HEK293 (cell line): ENCODE measurements around the gene MMP12.

Experiments
- CTCF ChIA-PET: fragments of 350-600 bp; formaldehyde crosslinking; extraction: SDS; loops from one replicate; lab custom pipeline; 2021; ENCODE audit warnings: antibody characterized with exemption; lab: Yijun Ruan, JAX
- POLR2A ChIA-PET: fragments of 300-600 bp; formaldehyde crosslinking; extraction: SDS; loops from one replicate; lab custom pipeline; 2020; ENCODE audit warnings: antibody characterized with exemption, inconsistent platforms; lab: Yijun Ruan, JAX
- H3K27ac ChIP-seq: fragments of 200-500 bp; sonication (Bioruptor generic); 2 replicates; pipeline ENCODE4 v1.5.1; 2014; ENCODE audit warnings: low read depth, low read length, control low read depth, inconsistent platforms; ENCODE audit errors: extremely low read depth
- H3K36me3 ChIP-seq, 2 experiments: fragments of 200-500 bp in 1 of 2; sonication (Bioruptor generic) in 1 of 2; 1 replicate in 1 of 2; 2 replicates in 1 of 2; pipeline ENCODE4 v1.5.1; 2014 to 2017; ENCODE audit warnings: inconsistent platforms in 2 of 2, low read length in 2 of 2; ENCODE audit not compliant: control insufficient read depth in 2 of 2, insufficient read depth in 1 of 2
- H3K4me1 ChIP-seq: fragments of 200-500 bp; sonication (Bioruptor generic); 2 replicates; pipeline ENCODE4 v1.5.1; 2014; ENCODE audit warnings: mild to moderate bottlenecking, low read length, inconsistent platforms; ENCODE audit not compliant: control insufficient read depth, insufficient read depth
- H3K4me3 ChIP-seq: 2 replicates; pipeline ENCODE4 v1.5.1; 2011; ENCODE audit warnings: low read depth, mild to moderate bottlenecking, control low read depth, low read length, moderate library complexity
- H3K9me3 ChIP-seq: fragments of 200-500 bp; sonication (Bioruptor generic); 2 replicates; pipeline ENCODE4 v1.5.1; 2014; ENCODE audit warnings: low read depth, low read length, inconsistent platforms; ENCODE audit not compliant: control insufficient read depth, insufficient read depth
- ATF2 ChIP-seq: fragments of 450-650 bp; formaldehyde crosslinking; IDR thresholded peaks from 2 replicates; pipeline ENCODE4 v1.5.1; 2016; ENCODE audit warnings: missing biosample characterization, missing genetic modification characterization, low read depth
- BCL11A ChIP-seq: fragments of 450-650 bp; formaldehyde crosslinking; IDR thresholded peaks from 2 replicates; pipeline ENCODE4 v1.5.1; 2016; ENCODE audit warnings: low read depth, missing biosample characterization, missing genetic modification characterization
- EGR2 ChIP-seq: fragments of 450-650 bp; formaldehyde crosslinking; IDR thresholded peaks from 2 replicates; pipeline ENCODE4 v1.5.1; 2016; ENCODE audit warnings: low read depth, missing biosample characterization, missing genetic modification characterization
- ELK4 ChIP-seq: IDR thresholded peaks from 2 replicates; pipeline ENCODE4 v1.6.1; 2011; ENCODE audit warnings: mild to moderate bottlenecking, low read depth, low read length, borderline replicate concordance
- GLI4 ChIP-seq: fragments of 450-650 bp; formaldehyde crosslinking; IDR thresholded peaks from 2 replicates; pipeline ENCODE4 v1.5.1; 2016; ENCODE audit warnings: missing biosample characterization, missing genetic modification characterization
- KLF7 ChIP-seq: fragments of 450-650 bp; formaldehyde crosslinking; IDR thresholded peaks from 2 replicates; pipeline ENCODE4 v1.5.1; 2016; ENCODE audit warnings: missing biosample characterization, missing genetic modification characterization, borderline replicate concordance
- ZBTB48 ChIP-seq: fragments of 450-650 bp; formaldehyde crosslinking; IDR thresholded peaks from 2 replicates; pipeline ENCODE4 v1.5.1; 2016; ENCODE audit warnings: missing biosample characterization, missing genetic modification characterization
- ZNF19 ChIP-seq: fragments of 450-650 bp; formaldehyde crosslinking; IDR thresholded peaks from 2 replicates; pipeline ENCODE4; 2016; ENCODE audit warnings: missing biosample characterization, missing genetic modification characterization, low read depth
- ZNF202 ChIP-seq: fragments of 450-650 bp; formaldehyde crosslinking; IDR thresholded peaks from 2 replicates; pipeline ENCODE4 v1.5.1; 2016; ENCODE audit warnings: missing biosample characterization, missing genetic modification characterization, borderline replicate concordance
- ZNF223 ChIP-seq: fragments of 450-650 bp; formaldehyde crosslinking; IDR thresholded peaks from 2 replicates; pipeline ENCODE4 v1.5.1; 2016; ENCODE audit warnings: missing biosample characterization, missing genetic modification characterization
- ZNF23 ChIP-seq: fragments of 450-650 bp; formaldehyde crosslinking; IDR thresholded peaks from 2 replicates; pipeline ENCODE4 v1.5.1; 2016; ENCODE audit warnings: missing biosample characterization, missing genetic modification characterization, borderline replicate concordance
- ZNF239 ChIP-seq: fragments of 450-650 bp; formaldehyde crosslinking; IDR thresholded peaks from 2 replicates; pipeline ENCODE4 v1.5.1; 2016; ENCODE audit warnings: missing biosample characterization, missing genetic modification characterization
- ZNF280C ChIP-seq: fragments of 450-650 bp; formaldehyde crosslinking; IDR thresholded peaks from 2 replicates; pipeline ENCODE4 v1.5.1; 2016; ENCODE audit warnings: missing biosample characterization, missing genetic modification characterization
- ZNF354C ChIP-seq: fragments of 450-650 bp; formaldehyde crosslinking; IDR thresholded peaks from 2 replicates; pipeline ENCODE4 v1.5.1; 2016; ENCODE audit warnings: missing biosample characterization, missing genetic modification characterization, low read depth, borderline replicate concordance
- ZNF449 ChIP-seq: fragments of 450-650 bp; formaldehyde crosslinking; IDR thresholded peaks from 2 replicates; pipeline ENCODE4 v1.5.1; 2017; ENCODE audit warnings: missing biosample characterization, mild to moderate bottlenecking, missing genetic modification characterization, moderate library complexity
- ZNF513 ChIP-seq: fragments of 450-650 bp; IDR thresholded peaks from 2 replicates; pipeline ENCODE4 v1.5.1; 2018; ENCODE audit warnings: missing biosample characterization, missing genetic modification characterization
- ZNF521 ChIP-seq: fragments of 450-650 bp; formaldehyde crosslinking; IDR thresholded peaks from 2 replicates; pipeline ENCODE4 v1.5.1; 2017; ENCODE audit warnings: missing biosample characterization, mild to moderate bottlenecking, missing genetic modification characterization
- ZNF580 ChIP-seq: fragments of 450-650 bp; formaldehyde crosslinking; IDR thresholded peaks from 2 replicates; pipeline ENCODE4 v1.5.1; 2016; ENCODE audit warnings: missing biosample characterization, missing genetic modification characterization
- ZNF610 ChIP-seq: fragments of 450-650 bp; formaldehyde crosslinking; IDR thresholded peaks from 2 replicates; pipeline ENCODE4 v1.5.1; 2016; ENCODE audit warnings: missing biosample characterization, missing genetic modification characterization, borderline replicate concordance
- ZNF626 ChIP-seq: fragments of 450-650 bp; sonication (Bioruptor Pico); formaldehyde crosslinking; IDR thresholded peaks from 2 replicates; pipeline ENCODE4 v1.5.1; 2018; ENCODE audit warnings: missing biosample characterization, missing genetic modification characterization, inconsistent platforms
- ZNF658 ChIP-seq: fragments of 450-650 bp; formaldehyde crosslinking; IDR thresholded peaks from 2 replicates; pipeline ENCODE4; 2016; ENCODE audit warnings: missing biosample characterization, missing genetic modification characterization
- ZNF670 ChIP-seq: fragments of 450-650 bp; formaldehyde crosslinking; IDR thresholded peaks from 2 replicates; pipeline ENCODE4 v1.5.1; 2016; ENCODE audit warnings: missing biosample characterization, missing genetic modification characterization, low read depth
- ZNF704 ChIP-seq: fragments of 450-650 bp; formaldehyde crosslinking; IDR thresholded peaks from 2 replicates; pipeline ENCODE4 v1.5.1; 2016; ENCODE audit warnings: missing biosample characterization, missing genetic modification characterization
- ZNF768 ChIP-seq: fragments of 450-650 bp; formaldehyde crosslinking; IDR thresholded peaks from 2 replicates; pipeline ENCODE4 v1.5.1; 2018; ENCODE audit warnings: missing biosample characterization, mild to moderate bottlenecking, missing genetic modification characterization
- ZNF837 ChIP-seq: fragments of 450-650 bp; formaldehyde crosslinking; IDR thresholded peaks from 2 replicates; pipeline ENCODE4 v1.5.1; 2016; ENCODE audit warnings: missing biosample characterization, missing genetic modification characterization
- ZNF843 ChIP-seq: fragments of 450-650 bp; formaldehyde crosslinking; IDR thresholded peaks from 2 replicates; pipeline ENCODE4 v1.5.1; 2016; ENCODE audit warnings: missing biosample characterization, missing genetic modification characterization

The MMP12 gene

GRCh38 chr11:102882389-102883024, 7.7 kb upstream of the MMP12 start:
- Histone ChIP-seq H3K4me1 (no peaks in the 10 kb centered on the region), H3K9me3 (no peaks in the 10 kb centered on the region), H3K36me3 (no peaks in the 10 kb centered on the region), H3K27ac (no peak overlapping the region), H3K4me3 (no peak overlapping the region)
- CTCF ChIA-PET: no interaction called here
- no peak for TF ChIP-seq BCL11A (tag by site-specific recombination)
- no peak for TF ChIP-seq ATF2 (tag by site-specific recombination)
- TF ChIP-seq ZNF223 (tag by site-specific recombination): no peak
- no peak for TF ChIP-seq ZNF354C (tag by site-specific recombination)
- TF ChIP-seq ZNF19: no peak
- TF ChIP-seq ZNF610 (tag by site-specific recombination): no peak
- TF ChIP-seq ZNF521 (tag by site-specific recombination): no peak
- no peak for TF ChIP-seq ZNF768 (tag by site-specific recombination)
- no peak for TF ChIP-seq KLF7 (tag by site-specific recombination)
- no peak for TF ChIP-seq ELK4
- TF ChIP-seq ZNF280C: no peak
- TF ChIP-seq ZNF843: no peak
- TF ChIP-seq ZNF449 (tag by site-specific recombination): no peak
- no peak for TF ChIP-seq ZNF837 (tag by site-specific recombination)
- no peak for TF ChIP-seq ZNF23 (tag by site-specific recombination)
- no peak for TF ChIP-seq ZNF239 (tag by site-specific recombination)
- no peak for TF ChIP-seq ZNF626 (tag by site-specific recombination)
- POLR2A ChIA-PET: no interaction called here

- ChIA-PET POLR2A (no interaction called here), CTCF (no interaction called here)
- H3K36me3 ChIP-seq: no peaks in the 10 kb centered on the region
- no peak overlapping the region for H3K27ac ChIP-seq
- H3K4me3 ChIP-seq: no peak overlapping the region
- H3K4me1 ChIP-seq: no peaks in the 10 kb centered on the region
- no peaks in the 10 kb centered on the region for H3K9me3 ChIP-seq
- no peak for TF ChIP-seq ZNF658 (tag by site-specific recombination)
- no peak for TF ChIP-seq ZNF580
- no peak for TF ChIP-seq GLI4
- TF ChIP-seq ZNF513 (tag by site-specific recombination): no peak
- TF ChIP-seq ZNF202 (tag by site-specific recombination): no peak
- TF ChIP-seq EGR2 (tag by site-specific recombination): no peak
- no peak for TF ChIP-seq ZNF670 (tag by site-specific recombination)
- TF ChIP-seq ZNF704: no peak
- no peak for TF ChIP-seq ZBTB48 (tag by site-specific recombination)
Observed at GRCh38 chr11:102879801-102880200, 5.0 kb upstream of the MMP12 start.
